Measurements from ENCODE around the gene DSC3. TPM values are rescaled to one million over a fixed set of nuclear protein-coding genes. Genes with fewer than 3 reads are reported as not detected.
"Not testable (repeated sequence)": the region's sequence is repeated elsewhere in the genome, so short reads cannot be mapped to it uniquely, and the experiment has no call there.

DSC3 gene
- total and polyA plus RNA-seq, 12 donors, result 0.08 to 4.7 (median 0.35) TPM

- Histone ChIP-seq H3K9me3 (replicated peaks in 1 of 3) (no peaks in the 10 kb centered on the region), H3K4me3 (no peak overlapping the region), H3K27ac (no peak overlapping the region), H3K4me1 (replicated peaks in 1 of 2) (no peaks in the 10 kb centered on the region), H3K27me3 (no peaks in the 10 kb centered on the region), H3K36me3 (replicated peaks in 1 of 2) (no peaks in the 10 kb centered on the region)
- TF ChIP-seq POLR2A (IDR thresholded peaks at IDR 0.05), result no peak
- no peak for TF ChIP-seq CTCF (IDR thresholded peaks at IDR 0.05)
- intact Hi-C loops (cut with DNase I), result no loop called here
- no peak for DNase-seq
- 79 to 86% (median 82%) methylated on average over 3 of the region's 3 CpGs for WGBS, 4 donors
Measured at GRCh38 chr18:31015715-31016434, 26.7 kb downstream of the DSC3 start.

- H3K4me1 ChIP-seq (replicated peaks in 1 of 2); intact Hi-C loops (cut with DNase I); H3K27me3 ChIP-seq; H3K4me3 ChIP-seq; DNase-seq; H3K27ac ChIP-seq; H3K9me3 ChIP-seq (replicated peaks in 1 of 3); H3K36me3 ChIP-seq (replicated peaks in 1 of 2): not testable (repeated sequence)
- WGBS, 4 donors, result 86 to 95% (median 90%) methylated on average over 5 to 7 of the region's 7 CpGs
Measured at GRCh38 chr18:31011455-31011854, 31.1 kb downstream of the DSC3 start.

- Histone ChIP-seq H3K27ac (no peak overlapping the region), H3K4me1 (replicated peaks in 1 of 2) (no peaks in the 10 kb centered on the region), H3K9me3 (replicated peaks in 1 of 3) (no peaks in the 10 kb centered on the region), H3K4me3 (no peak overlapping the region), H3K27me3 (no peaks in the 10 kb centered on the region), H3K36me3 (replicated peaks in 1 of 2) (no peaks in the 10 kb centered on the region)
- 74 to 82% (median 79%) methylated on average over 4 of the region's 4 CpGs for WGBS, 4 donors
- DNase-seq, result no peak
- TF ChIP-seq POLR2A (IDR thresholded peaks at IDR 0.05) (no peak), CTCF (IDR thresholded peaks at IDR 0.05) (no peak)
- intact Hi-C loops (cut with DNase I), result no loop called here
Measured at GRCh38 chr18:31010601-31011000, 31.9 kb downstream of the DSC3 start.

GRCh38 chr18:30999887-31000628, 42.5 kb downstream of the DSC3 start:
- no peak for TF ChIP-seq POLR2A (IDR thresholded peaks at IDR 0.05)
- no peak for TF ChIP-seq CTCF (IDR thresholded peaks at IDR 0.05)
- no peaks in the 10 kb centered on the region for H3K4me1 ChIP-seq (replicated peaks in 1 of 2)
- H3K27ac ChIP-seq, result no peak overlapping the region
- DNase-seq, result no peak
- no peaks in the 10 kb centered on the region for H3K9me3 ChIP-seq (replicated peaks in 1 of 3)
- no peaks in the 10 kb centered on the region for H3K27me3 ChIP-seq
- intact Hi-C loops (cut with DNase I), result no loop called here
- H3K36me3 ChIP-seq (replicated peaks in 1 of 2), result no peaks in the 10 kb centered on the region
- H3K4me3 ChIP-seq, result no peak overlapping the region
- 57 to 72% (median 66%) methylated on average over 8 of the region's 8 CpGs for WGBS, 4 donors
